WTC11 (cell line): ENCODE measurements around the gene LIPM. TPM values are rescaled to one million over a fixed set of nuclear protein-coding genes. Genes with fewer than 3 reads are reported as not detected.

Source experiments
- ATAC-seq: fragments of 200-7000 bp; cut with Tn5 transposase; 2 replicates; pipeline ENCODE4 v1.10.0; 2021; ENCODE audit warnings: mild to moderate bottlenecking, moderate library complexity
- CTCF ChIA-PET: fragments of 300-600 bp; sonication (Branson Sonifier 250); formaldehyde crosslinking; loops from one replicate; lab custom pipeline; 2021; ENCODE audit warnings: antibody characterized with exemption; lab: Charles Lee
- POLR2A ChIA-PET: fragments of 350-600 bp; sonication (Branson Sonifier 250); formaldehyde crosslinking; loops from one replicate; lab custom pipeline; 2021; ENCODE audit warnings: antibody characterized with exemption; lab: Charles Lee
- DNase-seq: peaks from one replicate; pipeline ENCODE4 v3.0.0; 2021; ENCODE audit warnings: low spot score
- H3K27ac Mint-ChIP-seq: 2 replicates; pipeline ENCODE4 v1.8.0; 2021; ENCODE audit warnings: mixed read lengths
- H3K27me3 Mint-ChIP-seq: 2 replicates; pipeline ENCODE4 v1.8.0; 2021; ENCODE audit warnings: low read depth, mild to moderate bottlenecking, moderate library complexity, mixed read lengths
- H3K36me3 Mint-ChIP-seq: 2 replicates; pipeline ENCODE4 v1.8.0; 2021; ENCODE audit warnings: mixed read lengths
- H3K4me1 Mint-ChIP-seq: 2 replicates; pipeline ENCODE4 v1.8.0; 2022; ENCODE audit warnings: mixed read lengths
- H3K4me3 Mint-ChIP-seq: 2 replicates; pipeline ENCODE4 v1.8.0; 2021; ENCODE audit warnings: mild to moderate bottlenecking, moderate library complexity, mixed read lengths
- H3K9me3 Mint-ChIP-seq: 2 replicates; pipeline ENCODE4 v1.8.0; 2021; ENCODE audit warnings: mixed read lengths
- ATF3 ChIP-seq: sonication (generic); formaldehyde crosslinking; conservative IDR thresholded peaks from 2 replicates; pipeline ENCODE4 v1.8.1; 2022; ENCODE audit warnings: mild to moderate bottlenecking, missing genetic modification reagents
- CBFB ChIP-seq: sonication (generic); formaldehyde crosslinking; IDR thresholded peaks from 2 replicates; pipeline ENCODE4 v1.8.1; 2022; ENCODE audit warnings: mild to moderate bottlenecking, low read depth, missing genetic modification reagents
- CDX4 ChIP-seq: fragments of 250-450 bp; sonication (Bioruptor Pico); IDR thresholded peaks from 2 replicates; pipeline ENCODE4 v1.9.0; 2021; ENCODE audit warnings: moderate library complexity, mild to moderate bottlenecking, inconsistent platforms, borderline replicate concordance
- E2F4 ChIP-seq: sonication (generic); formaldehyde crosslinking; IDR thresholded peaks from 2 replicates; pipeline ENCODE4 v1.8.1; 2022; ENCODE audit warnings: low read depth, mild to moderate bottlenecking, moderate library complexity, missing genetic modification reagents, borderline replicate concordance
- JAZF1 ChIP-seq: fragments of 250-450 bp; sonication (Bioruptor Pico); IDR thresholded peaks from 2 replicates; pipeline ENCODE4 v1.9.0; 2021; ENCODE audit warnings: moderate library complexity, mild to moderate bottlenecking, inconsistent platforms
- KAT7 ChIP-seq: sonication (generic); formaldehyde crosslinking; IDR thresholded peaks from 2 replicates; pipeline ENCODE4 v1.8.1; 2023; ENCODE audit warnings: missing genetic modification reagents, mild to moderate bottlenecking, borderline replicate concordance
- NFYB ChIP-seq: sonication (generic); formaldehyde crosslinking; conservative IDR thresholded peaks from 2 replicates; pipeline ENCODE4 v1.8.0; 2022; ENCODE audit warnings: low read depth, missing genetic modification reagents
- NR1H2 ChIP-seq: sonication (generic); formaldehyde crosslinking; IDR thresholded peaks from 2 replicates; pipeline ENCODE4 v1.9.0; 2021; ENCODE audit warnings: mild to moderate bottlenecking, moderate library complexity, missing genetic modification reagents
- PREB ChIP-seq: sonication (generic); formaldehyde crosslinking; IDR thresholded peaks from 2 replicates; pipeline ENCODE4 v1.8.1; 2022; ENCODE audit warnings: mild to moderate bottlenecking, missing genetic modification reagents, moderate library complexity, borderline replicate concordance
- PRRX2 ChIP-seq: fragments of 250-450 bp; sonication (Bioruptor Pico); IDR thresholded peaks from 2 replicates; pipeline ENCODE4 v1.8.0; 2021; ENCODE audit warnings: mild to moderate bottlenecking
- RORB ChIP-seq: fragments of 250-450 bp; sonication (Bioruptor Pico); IDR thresholded peaks from 2 replicates; pipeline ENCODE4 v1.9.0; 2021; ENCODE audit warnings: mild to moderate bottlenecking
- SP1 ChIP-seq: sonication (generic); formaldehyde crosslinking; conservative IDR thresholded peaks from 2 replicates; pipeline ENCODE4 v1.8.1; 2022; ENCODE audit warnings: missing genetic modification reagents
- TEAD1 ChIP-seq: sonication (generic); formaldehyde crosslinking; IDR thresholded peaks from 2 replicates; pipeline ENCODE4 v1.8.0; 2022; ENCODE audit warnings: mild to moderate bottlenecking, missing genetic modification reagents
- USF2 ChIP-seq: sonication (generic); formaldehyde crosslinking; IDR thresholded peaks from 2 replicates; pipeline ENCODE4 v1.8.1; 2023; ENCODE audit warnings: mild to moderate bottlenecking, missing genetic modification reagents, moderate library complexity
- ZNF121 ChIP-seq: sonication (generic); formaldehyde crosslinking; IDR thresholded peaks from 2 replicates; pipeline ENCODE4 v1.8.0; 2023; ENCODE audit warnings: missing genetic modification reagents
- ZNF232 ChIP-seq: sonication (generic); formaldehyde crosslinking; IDR thresholded peaks from 2 replicates; pipeline ENCODE4 v1.8.0; 2022; ENCODE audit warnings: mild to moderate bottlenecking, missing genetic modification reagents
- ZNF416 ChIP-seq: fragments of 250-450 bp; sonication (Bioruptor Pico); IDR thresholded peaks from 2 replicates; pipeline ENCODE4 v1.9.0; 2021; ENCODE audit warnings: mild to moderate bottlenecking, inconsistent platforms
- ZNF532 ChIP-seq: fragments of 250-450 bp; sonication (Bioruptor Pico); IDR thresholded peaks from 2 replicates; pipeline ENCODE4 v1.9.0; 2021; ENCODE audit warnings: mild to moderate bottlenecking, borderline replicate concordance
- total RNA-seq: library from RNA; stranded (reverse); gene quantifications from 3 replicates; pipeline ENCODE4 v1.2.3, GENCODE V29; 2021
- TF ChIP-seq, protein P1 (sequence below): sonication (generic); formaldehyde crosslinking; IDR thresholded peaks from 2 replicates; pipeline ENCODE4 v1.8.1; 2023; ENCODE audit warnings: mild to moderate bottlenecking, missing genetic modification reagents, borderline replicate concordance
- TF ChIP-seq, protein P2 (sequence below): fragments of 250-450 bp; sonication (Bioruptor Pico); IDR thresholded peaks from 2 replicates; pipeline ENCODE4 v2.1.2; 2022; ENCODE audit warnings: mild to moderate bottlenecking, moderate library complexity
- TF ChIP-seq, protein P3 (sequence below): sonication (generic); formaldehyde crosslinking; IDR thresholded peaks from 2 replicates; pipeline ENCODE4 v1.8.0; 2022; ENCODE audit warnings: mild to moderate bottlenecking, missing genetic modification reagents

Gene LIPM
- total RNA-seq, 1 experiment from 2014 or later = not detected

- ChIA-PET POLR2A (no interaction called here), CTCF (no interaction called here)
- DNase-seq = no peak
- no peaks in the 10 kb centered on the region for H3K4me1 Mint-ChIP-seq
- H3K9me3 Mint-ChIP-seq = no peaks in the 10 kb centered on the region
- H3K4me3 Mint-ChIP-seq = no peak overlapping the region
- TF ChIP-seq JAZF1 = no peak
- TF ChIP-seq KAT7 (CRISPR knock-in tag) = no peak
- TF ChIP-seq E2F4 (CRISPR knock-in tag) = no peak
- TF ChIP-seq ATF3 (CRISPR knock-in tag) = no peak
- TF ChIP-seq NFYB (CRISPR knock-in tag) = no peak
- TF ChIP-seq ZNF232 (CRISPR knock-in tag) = no peak
- TF ChIP-seq ZNF532 (CRISPR knock-in tag) = no peak
- TF ChIP-seq CDX4 (CRISPR knock-in tag) = no peak
- no peak for TF ChIP-seq CBFB (CRISPR knock-in tag)
- TF ChIP-seq, all 79 proteins: peak for 0
- Mint-ChIP-seq H3K36me3 (no peaks in the 10 kb centered on the region), H3K27ac (no peak overlapping the region), H3K27me3 (no peaks in the 10 kb centered on the region)
- no peak for ATAC-seq
Observed at GRCh38 chr10:88832376-88832775, 29.8 kb downstream of the LIPM start.

- ATAC-seq (no peak), DNase-seq (no peak)
- Mint-ChIP-seq H3K36me3 (no peaks in the 10 kb centered on the region), H3K9me3 (no peaks in the 10 kb centered on the region), H3K27ac (no peak overlapping the region), H3K4me1 (no peaks in the 10 kb centered on the region), H3K27me3 (no peaks in the 10 kb centered on the region), H3K4me3 (no peak overlapping the region)
- ChIA-PET CTCF (no interaction called here), POLR2A (no interaction called here)
- TF ChIP-seq, protein P1, sequence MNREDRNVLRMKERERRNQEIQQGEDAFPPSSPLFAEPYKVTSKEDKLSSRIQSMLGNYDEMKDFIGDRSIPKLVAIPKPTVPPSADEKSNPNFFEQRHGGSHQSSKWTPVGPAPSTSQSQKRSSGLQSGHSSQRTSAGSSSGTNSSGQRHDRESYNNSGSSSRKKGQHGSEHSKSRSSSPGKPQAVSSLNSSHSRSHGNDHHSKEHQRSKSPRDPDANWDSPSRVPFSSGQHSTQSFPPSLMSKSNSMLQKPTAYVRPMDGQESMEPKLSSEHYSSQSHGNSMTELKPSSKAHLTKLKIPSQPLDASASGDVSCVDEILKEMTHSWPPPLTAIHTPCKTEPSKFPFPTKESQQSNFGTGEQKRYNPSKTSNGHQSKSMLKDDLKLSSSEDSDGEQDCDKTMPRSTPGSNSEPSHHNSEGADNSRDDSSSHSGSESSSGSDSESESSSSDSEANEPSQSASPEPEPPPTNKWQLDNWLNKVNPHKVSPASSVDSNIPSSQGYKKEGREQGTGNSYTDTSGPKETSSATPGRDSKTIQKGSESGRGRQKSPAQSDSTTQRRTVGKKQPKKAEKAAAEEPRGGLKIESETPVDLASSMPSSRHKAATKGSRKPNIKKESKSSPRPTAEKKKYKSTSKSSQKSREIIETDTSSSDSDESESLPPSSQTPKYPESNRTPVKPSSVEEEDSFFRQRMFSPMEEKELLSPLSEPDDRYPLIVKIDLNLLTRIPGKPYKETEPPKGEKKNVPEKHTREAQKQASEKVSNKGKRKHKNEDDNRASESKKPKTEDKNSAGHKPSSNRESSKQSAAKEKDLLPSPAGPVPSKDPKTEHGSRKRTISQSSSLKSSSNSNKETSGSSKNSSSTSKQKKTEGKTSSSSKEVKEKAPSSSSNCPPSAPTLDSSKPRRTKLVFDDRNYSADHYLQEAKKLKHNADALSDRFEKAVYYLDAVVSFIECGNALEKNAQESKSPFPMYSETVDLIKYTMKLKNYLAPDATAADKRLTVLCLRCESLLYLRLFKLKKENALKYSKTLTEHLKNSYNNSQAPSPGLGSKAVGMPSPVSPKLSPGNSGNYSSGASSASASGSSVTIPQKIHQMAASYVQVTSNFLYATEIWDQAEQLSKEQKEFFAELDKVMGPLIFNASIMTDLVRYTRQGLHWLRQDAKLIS (CRISPR knock-in tag) = no peak
- TF ChIP-seq RORB (CRISPR knock-in tag) (no peak), ATF3 (CRISPR knock-in tag) (no peak), TEAD1 (CRISPR knock-in tag) (no peak), SP1 (CRISPR knock-in tag) (no peak), ZNF416 (no peak), NR1H2 (CRISPR knock-in tag) (no peak), USF2 (CRISPR knock-in tag) (no peak), ZNF121 (CRISPR knock-in tag) (no peak), PRRX2 (no peak), PREB (CRISPR knock-in tag) (no peak)
- TF ChIP-seq, protein P2, sequence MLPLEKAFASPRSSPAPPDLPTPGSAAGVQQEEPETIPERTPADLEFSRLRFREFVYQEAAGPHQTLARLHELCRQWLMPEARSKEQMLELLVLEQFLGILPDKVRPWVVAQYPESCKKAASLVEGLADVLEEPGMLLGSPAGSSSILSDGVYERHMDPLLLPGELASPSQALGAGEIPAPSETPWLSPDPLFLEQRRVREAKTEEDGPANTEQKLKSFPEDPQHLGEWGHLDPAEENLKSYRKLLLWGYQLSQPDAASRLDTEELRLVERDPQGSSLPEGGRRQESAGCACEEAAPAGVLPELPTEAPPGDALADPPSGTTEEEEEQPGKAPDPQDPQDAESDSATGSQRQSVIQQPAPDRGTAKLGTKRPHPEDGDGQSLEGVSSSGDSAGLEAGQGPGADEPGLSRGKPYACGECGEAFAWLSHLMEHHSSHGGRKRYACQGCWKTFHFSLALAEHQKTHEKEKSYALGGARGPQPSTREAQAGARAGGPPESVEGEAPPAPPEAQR (CRISPR knock-in tag) = no peak
- TF ChIP-seq, protein P3, sequence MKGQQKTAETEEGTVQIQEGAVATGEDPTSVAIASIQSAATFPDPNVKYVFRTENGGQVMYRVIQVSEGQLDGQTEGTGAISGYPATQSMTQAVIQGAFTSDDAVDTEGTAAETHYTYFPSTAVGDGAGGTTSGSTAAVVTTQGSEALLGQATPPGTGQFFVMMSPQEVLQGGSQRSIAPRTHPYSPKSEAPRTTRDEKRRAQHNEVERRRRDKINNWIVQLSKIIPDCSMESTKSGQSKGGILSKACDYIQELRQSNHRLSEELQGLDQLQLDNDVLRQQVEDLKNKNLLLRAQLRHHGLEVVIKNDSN (CRISPR knock-in tag) = no peak
Observed at GRCh38 chr10:88833156-88833555, 30.6 kb downstream of the LIPM start.
